IMR-90 (cell line): ENCODE results near the gene SESN2. TPM values are rescaled to one million over a fixed set of nuclear protein-coding genes. Genes with fewer than 3 reads are reported as not detected.

Experiments used
- ATAC-seq: fragments of 200-7000 bp; cut with Tn5 transposase; 2 replicates; pipeline ENCODE4 v1.9.1; 2020; ENCODE audit warnings: low read depth, mild to moderate bottlenecking, moderate library complexity
- BruUV-seq: library from RNA; stranded (reverse); fragments of 400-500 nt; replicated peaks from 2 replicates; lab custom pipeline; 2021; lab: Mats Ljungman, UMichigan
- CTCF ChIA-PET: fragments of 300-600 bp; formaldehyde crosslinking; extraction: SDS; loops from one replicate; lab custom pipeline; 2021; ENCODE audit warnings: antibody characterized with exemption; lab: Yijun Ruan, JAX
- POLR2A ChIA-PET: fragments of 300-600 bp; sonication (Branson Sonifier 250); formaldehyde crosslinking; loops from one replicate; lab custom pipeline; 2022; ENCODE audit warnings: antibody characterized with exemption; ENCODE audit not compliant: unreplicated experiment; lab: Charles Lee
- DNase-seq: peaks from one replicate; pipeline ENCODE4 v3.0.0; 2013
- H2AFZ ChIP-seq: replicated peaks from 2 replicates; pipeline ENCODE3; 2013; ENCODE audit warnings: low read length, mild to moderate bottlenecking; ENCODE audit not compliant: poor library complexity
- H2AK5ac ChIP-seq: 2 replicates; pipeline ENCODE4 v1.6.1; 2013; ENCODE audit warnings: low read depth, low read length, inconsistent platforms
- H2AK9ac ChIP-seq: replicated peaks from 2 replicates; pipeline ENCODE3; 2013; ENCODE audit warnings: mild to moderate bottlenecking, low read depth, low read length, moderate library complexity; ENCODE audit not compliant: poor library complexity
- H2BK120ac ChIP-seq: 2 replicates; pipeline ENCODE4 v1.6.1; 2013; ENCODE audit warnings: low read depth, low read length, inconsistent platforms
- H2BK15ac ChIP-seq: 3 replicates; pipeline ENCODE4 v1.6.1; 2013; ENCODE audit warnings: low read depth, low read length, inconsistent platforms
- H2BK20ac ChIP-seq: 2 replicates; pipeline ENCODE4 v1.6.1; 2013; ENCODE audit warnings: low read depth, mild to moderate bottlenecking, inconsistent platforms, low read length, moderate library complexity
- H2BK5ac ChIP-seq: 2 replicates; pipeline ENCODE4 v1.6.1; 2013; ENCODE audit warnings: mild to moderate bottlenecking, low read depth, low read length, inconsistent platforms; ENCODE audit not compliant: poor library complexity, severe bottlenecking
- H3K14ac ChIP-seq: replicated peaks from 2 replicates; pipeline ENCODE4 v1.6.1; 2013; ENCODE audit warnings: low read depth, low read length, inconsistent platforms
- H3K18ac ChIP-seq: 2 replicates; pipeline ENCODE4 v1.6.1; 2013; ENCODE audit warnings: low read depth, low read length, control low read depth
- H3K23ac ChIP-seq: 2 replicates; pipeline ENCODE4 v1.6.1; 2013; ENCODE audit warnings: low read depth, low read length, inconsistent platforms
- H3K27ac ChIP-seq: 2 replicates; pipeline ENCODE4 v1.5.1; 2013; ENCODE audit warnings: mild to moderate bottlenecking, control low read depth, low read length; ENCODE audit not compliant: insufficient read depth
- H3K27me3 ChIP-seq: 2 replicates; pipeline ENCODE4 v1.6.1; 2013; ENCODE audit warnings: low read length; ENCODE audit not compliant: control insufficient read depth, insufficient read depth
- H3K36me3 ChIP-seq: 2 replicates; pipeline ENCODE4 v1.6.1; 2013; ENCODE audit warnings: low read length, mixed read lengths; ENCODE audit not compliant: control insufficient read depth, insufficient read depth
- H3K4ac ChIP-seq: 2 replicates; pipeline ENCODE4 v1.6.1; 2013; ENCODE audit warnings: low read depth, low read length, inconsistent platforms
- H3K4me1 ChIP-seq: 2 replicates; pipeline ENCODE4 v1.6.1; 2013; ENCODE audit warnings: low read length, mixed read lengths; ENCODE audit not compliant: control insufficient read depth, insufficient read depth
- H3K4me2 ChIP-seq: 2 replicates; pipeline ENCODE4 v1.6.1; 2013; ENCODE audit warnings: low read depth, mild to moderate bottlenecking, control low read depth, low read length, moderate library complexity
- H3K4me3 ChIP-seq: 2 replicates; pipeline ENCODE4 v1.5.1; 2013; ENCODE audit warnings: low read depth, mild to moderate bottlenecking, control low read depth, low read length, moderate library complexity; ENCODE audit not compliant: insufficient read depth
- H3K56ac ChIP-seq: 2 replicates; pipeline ENCODE4 v1.6.1; 2013; ENCODE audit warnings: low read length, inconsistent platforms; ENCODE audit not compliant: insufficient read depth; ENCODE audit errors: extremely low read depth
- H3K79me1 ChIP-seq, 2 experiments: 2 replicates each; pipeline ENCODE4 v1.6.1; 2013; ENCODE audit warnings: low read length in 2 of 2, inconsistent platforms in 1 of 2, low read depth in 1 of 2
- H3K9ac ChIP-seq: 2 replicates; pipeline ENCODE4 v1.6.1; 2013; ENCODE audit warnings: low read depth, low read length, control low read depth
- H3K9me1 ChIP-seq: 2 replicates; pipeline ENCODE4 v1.6.1; 2013; ENCODE audit warnings: low read length, inconsistent platforms; ENCODE audit not compliant: insufficient read depth
- H3K9me3 ChIP-seq: 2 replicates; pipeline ENCODE4 v1.6.1; 2013; ENCODE audit warnings: low read length; ENCODE audit not compliant: control insufficient read depth, insufficient read depth
- H4K20me1 ChIP-seq: 2 replicates; pipeline ENCODE4 v1.6.1; 2013; ENCODE audit warnings: low read length, inconsistent platforms; ENCODE audit not compliant: insufficient read depth
- H4K5ac ChIP-seq: 2 replicates; pipeline ENCODE4 v1.6.1; 2013; ENCODE audit warnings: mild to moderate bottlenecking, low read depth, low read length, control low read depth
- H4K8ac ChIP-seq, 2 experiments: 2 replicates each; pipeline ENCODE4 v1.6.1; 2013; ENCODE audit warnings: low read depth in 2 of 2, low read length in 2 of 2, control low read depth in 1 of 2, inconsistent platforms in 1 of 2
- H4K91ac ChIP-seq: 2 replicates; pipeline ENCODE4 v1.6.1; 2013; ENCODE audit warnings: low read depth, low read length, inconsistent platforms; ENCODE audit not compliant: insufficient read depth
- CEBPB ChIP-seq: IDR thresholded peaks from 2 replicates; pipeline ENCODE4 v1.6.1; 2012; ENCODE audit warnings: low read depth, low read length, improper control_type of control experiment
- CHD1 ChIP-seq: IDR thresholded peaks from 2 replicates; pipeline ENCODE4 v1.6.1; 2012; ENCODE audit warnings: low read depth, low read length, improper control_type of control experiment
- MAZ ChIP-seq: IDR thresholded peaks from 2 replicates; pipeline ENCODE4 v1.6.1; 2012; ENCODE audit warnings: low read depth, mild to moderate bottlenecking, low read length, improper control_type of control experiment, moderate library complexity, borderline replicate concordance
- MXI1 ChIP-seq: IDR thresholded peaks from 2 replicates; pipeline ENCODE4 v1.6.1; 2012; ENCODE audit warnings: low read depth, mild to moderate bottlenecking, low read length, moderate library complexity, borderline replicate concordance
- POLR2A ChIP-seq: IDR thresholded peaks from 2 replicates; pipeline ENCODE4 v1.6.1; 2012; ENCODE audit warnings: mild to moderate bottlenecking, low read depth, low read length
- SMC3 ChIP-seq: fragments of 150-350 bp; IDR thresholded peaks from 2 replicates; pipeline ENCODE4 v1.6.1; 2016; ENCODE audit warnings: low read depth, mild to moderate bottlenecking, antibody characterized with exemption, low read length, moderate library complexity
- WGBS, 2 experiments: methylation state at CpG; one replicate each; pipeline versions ENCODE4 v1.1.5 to v1.1.7; 2013; ENCODE audit warnings: missing lambda C conversion rate in 2 of 2; ENCODE audit not compliant: insufficient read length in 1 of 2; ENCODE audit errors: extremely low coverage in 2 of 2; 5-methylcytosine and 5-hydroxymethylcytosine counted together
- dilution Hi-C: fragments of 300-500 bp; cut with HindIII; formaldehyde crosslinking; loops from one replicate; pipeline ENCODE4 v1.14.3; 2018; ENCODE audit warnings: low sequenced_read_pairs; ENCODE audit not compliant: unreplicated experiment
- in situ Hi-C: fragments of 300-500 bp; cut with MboI; formaldehyde crosslinking; loops from 3 replicates; pipeline ENCODE4 v1.14.3; 2019; ENCODE audit warnings: low sequenced_read_pairs, inconsistent platforms, mixed read lengths
- intact Hi-C: fragments of 100-400 bp; cut with micrococcal nuclease; formaldehyde crosslinking; loops from 2 replicates; pipeline ENCODE4 v1.10.0; 2022
- polyA plus RNA-seq, 3 experiments: library from polyadenylated mRNA; depleted of rRNA; stranded (reverse); fragments of >200 nt; gene quantifications; 2 replicates each; pipeline ENCODE4 v1.2.3, GENCODE V29; 2012; ENCODE audit warnings: low replicate concordance in 1 of 3
- total RNA-seq: library from RNA; depleted of rRNA; stranded (reverse); fragments of >200 nt; gene quantifications from 2 replicates; pipeline ENCODE4 v1.2.3, GENCODE V29; 2012
- TF ChIP-seq, protein P1 (sequence below): fragments of 150-350 bp; IDR thresholded peaks from 2 replicates; pipeline ENCODE4 v1.6.1; 2017; ENCODE audit warnings: mild to moderate bottlenecking, antibody characterized with exemption, low read length, low read depth
- TF ChIP-seq, protein P2 (sequence below): conservative IDR thresholded peaks from 2 replicates; pipeline ENCODE4 v1.5.1; 2012; ENCODE audit warnings: mild to moderate bottlenecking, low read depth, low read length, improper control_type of control experiment

Gene SESN2
- total and polyA plus RNA-seq, 2 of the 4 experiments (the other 2 are of a cell fraction) = 10.2 to 20.9 TPM

DNA sequence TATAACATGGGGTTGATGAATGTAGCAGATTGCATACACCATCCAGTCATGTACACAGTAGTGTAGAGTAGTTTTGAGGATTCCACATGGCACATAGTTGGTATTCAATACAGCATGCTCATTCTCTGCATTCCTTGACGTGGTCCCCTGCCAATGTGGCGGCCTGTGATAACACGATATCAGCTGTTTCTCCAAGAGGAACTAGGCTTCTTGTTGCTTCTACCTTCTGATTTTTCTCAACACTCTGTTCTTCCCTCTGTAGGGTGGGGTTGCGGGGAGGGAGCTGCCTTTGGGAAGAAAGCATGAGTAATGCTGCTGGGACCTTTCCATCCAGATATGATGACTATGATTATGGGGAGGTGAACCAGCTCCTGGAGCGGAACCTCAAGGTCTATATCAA lies 19.4 kb downstream of the SESN2 start:
- no peak overlapping the region for H3K4ac ChIP-seq
- peaks cover 57% of the 10 kb centered on the region for H4K20me1 ChIP-seq
- H3K9me3 ChIP-seq = no peaks in the 10 kb centered on the region
- no peak overlapping the region for H4K91ac ChIP-seq
- H3K23ac ChIP-seq = no peak overlapping the region
- dilution Hi-C loops = no loop called here
- H2AK5ac ChIP-seq = no peak overlapping the region
- no peaks in the 10 kb centered on the region for H3K27me3 ChIP-seq
- H3K4me3 ChIP-seq = no peak overlapping the region
- intact Hi-C loops = no loop called here
- peaks cover 79% of the 10 kb centered on the region for H3K36me3 ChIP-seq
- no peak overlapping the region for H2AK9ac ChIP-seq
- DNase-seq = no peak
- H2BK15ac ChIP-seq = no peak overlapping the region
- no peak overlapping the region for H3K27ac ChIP-seq
- H3K4me2 ChIP-seq = no peak overlapping the region
- BruUV-seq = no TSS peak
- in situ Hi-C loops = no loop called here
- no peak overlapping the region for H4K8ac ChIP-seq
- H3K79me1 ChIP-seq = peaks cover 24 to 74% of the 10 kb centered on the region in 2 experiments
- H3K14ac ChIP-seq = no peak overlapping the region
- H3K56ac ChIP-seq = no peak overlapping the region
- no peak overlapping the region for H2AFZ ChIP-seq
- peaks cover 11% of the 10 kb centered on the region; the same call in 1 of the 2 replicates for H3K9me1 ChIP-seq
- H3K4me1 ChIP-seq = no peaks in the 10 kb centered on the region
- TF ChIP-seq SMC3 = no peak
- no peak for TF ChIP-seq MXI1
- no peak for TF ChIP-seq CHD1
- no peak for TF ChIP-seq POLR2A
- TF ChIP-seq CEBPB = no peak
- TF ChIP-seq, protein P1, sequence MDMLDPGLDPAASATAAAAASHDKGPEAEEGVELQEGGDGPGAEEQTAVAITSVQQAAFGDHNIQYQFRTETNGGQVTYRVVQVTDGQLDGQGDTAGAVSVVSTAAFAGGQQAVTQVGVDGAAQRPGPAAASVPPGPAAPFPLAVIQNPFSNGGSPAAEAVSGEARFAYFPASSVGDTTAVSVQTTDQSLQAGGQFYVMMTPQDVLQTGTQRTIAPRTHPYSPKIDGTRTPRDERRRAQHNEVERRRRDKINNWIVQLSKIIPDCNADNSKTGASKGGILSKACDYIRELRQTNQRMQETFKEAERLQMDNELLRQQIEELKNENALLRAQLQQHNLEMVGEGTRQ = no peak
- TF ChIP-seq, protein P2, sequence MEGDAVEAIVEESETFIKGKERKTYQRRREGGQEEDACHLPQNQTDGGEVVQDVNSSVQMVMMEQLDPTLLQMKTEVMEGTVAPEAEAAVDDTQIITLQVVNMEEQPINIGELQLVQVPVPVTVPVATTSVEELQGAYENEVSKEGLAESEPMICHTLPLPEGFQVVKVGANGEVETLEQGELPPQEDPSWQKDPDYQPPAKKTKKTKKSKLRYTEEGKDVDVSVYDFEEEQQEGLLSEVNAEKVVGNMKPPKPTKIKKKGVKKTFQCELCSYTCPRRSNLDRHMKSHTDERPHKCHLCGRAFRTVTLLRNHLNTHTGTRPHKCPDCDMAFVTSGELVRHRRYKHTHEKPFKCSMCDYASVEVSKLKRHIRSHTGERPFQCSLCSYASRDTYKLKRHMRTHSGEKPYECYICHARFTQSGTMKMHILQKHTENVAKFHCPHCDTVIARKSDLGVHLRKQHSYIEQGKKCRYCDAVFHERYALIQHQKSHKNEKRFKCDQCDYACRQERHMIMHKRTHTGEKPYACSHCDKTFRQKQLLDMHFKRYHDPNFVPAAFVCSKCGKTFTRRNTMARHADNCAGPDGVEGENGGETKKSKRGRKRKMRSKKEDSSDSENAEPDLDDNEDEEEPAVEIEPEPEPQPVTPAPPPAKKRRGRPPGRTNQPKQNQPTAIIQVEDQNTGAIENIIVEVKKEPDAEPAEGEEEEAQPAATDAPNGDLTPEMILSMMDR = no peak
- no peak for TF ChIP-seq MAZ
- no peak overlapping the region for H2BK20ac ChIP-seq
- no CpG with 5 or more reads among the region's 5 CpGs for WGBS, 2 experiments
- no peak overlapping the region for H3K18ac ChIP-seq
- H3K9ac ChIP-seq = no peak overlapping the region
- H4K5ac ChIP-seq = no peak overlapping the region
- CTCF ChIA-PET = no interaction called here
- POLR2A ChIA-PET = no interaction called here
- no peak overlapping the region for H2BK120ac ChIP-seq
- no peak; the same call in 1 of the 2 replicates for ATAC-seq
- no peak overlapping the region for H2BK5ac ChIP-seq
